OCI-M1 (cell line): ENCODE data around the gene TRIM15.
A peak's percentile ranks its signal among the peaks of the same experiment; 100 is the strongest.
"Not testable (repeated sequence)": the region's sequence is repeated elsewhere in the genome, so short reads cannot be mapped to it uniquely, and the experiment has no call there.

Experiments used
- DNase-seq: peaks from one replicate; lab custom pipeline; 2025; lab: John Stamatoyannopoulos, UW

The TRIM15 gene

GRCh38 chr6:30198166-30199084 lies 35.1 kb downstream of the TRIM15 start:
- DNase-seq: no peak

GRCh38 chr6:30200551-30201281 lies 37.4 kb downstream of the TRIM15 start:
- DNase-seq: peak; percentile 87

GRCh38 chr6:30202366-30202765 lies 39.0 kb downstream of the TRIM15 start:
- no peak for DNase-seq

GRCh38 chr6:30204116-30204515 lies 40.8 kb downstream of the TRIM15 start:
- no peak for DNase-seq

- no peak for DNase-seq
Measured at GRCh38 chr6:30206152-30206551, 42.8 kb downstream of the TRIM15 start.

- no peak for DNase-seq
Measured at GRCh38 chr6:30206799-30207618, 43.7 kb downstream of the TRIM15 start.

GRCh38 chr6:30207619-30208295 lies 44.4 kb downstream of the TRIM15 start:
- no peak for DNase-seq

GRCh38 chr6:30211306-30211705 lies 48.0 kb downstream of the TRIM15 start:
- no peak for DNase-seq

GRCh38 chr6:30211899-30212298 lies 48.6 kb downstream of the TRIM15 start:
- no peak for DNase-seq

- peak; percentile 99 for DNase-seq
Measured at GRCh38 chr6:30212865-30213666, 49.7 kb downstream of the TRIM15 start, which contains the start of gene TRIM26. Gene TRIM26, minus strand, starts transcription at chr6:30213406. Its CDS starts 14,303 bp downstream, at chr6:30199103.

GRCh38 chr6:30213667-30213956 lies 50.3 kb downstream of the TRIM15 start:
- no peak for DNase-seq

GRCh38 chr6:30213957-30214656 lies 50.8 kb downstream of the TRIM15 start:
- DNase-seq: peak; percentile 85

GRCh38 chr6:30214657-30214982 lies 51.3 kb downstream of the TRIM15 start:
- DNase-seq: no peak

GRCh38 chr6:30216096-30216495 lies 52.8 kb downstream of the TRIM15 start:
- DNase-seq: no peak

- peak; percentile 86 for DNase-seq
Measured at GRCh38 chr6:30219244-30219643, 55.9 kb downstream of the TRIM15 start.

GRCh38 chr6:30221395-30221794 lies 58.0 kb downstream of the TRIM15 start:
- not testable (repeated sequence) for DNase-seq

GRCh38 chr6:30221956-30222355 lies 58.6 kb downstream of the TRIM15 start:
- DNase-seq: not testable (repeated sequence)
